DOHH2 (cell line): Measurements from ENCODE around the gene ZBTB16.

Experiments
- CTCF ChIP-seq: fragments of 200-600 bp; sonication (generic); IDR thresholded peaks from one replicate; pipeline ENCODE4 v1.5.1; 2014; ENCODE audit warnings: antibody characterized with exemption, mild to moderate bottlenecking, low read depth, low read length; ENCODE audit not compliant: poor library complexity, severe bottlenecking
- EZH2phosphoT487 ChIP-seq: fragments of 200-600 bp; sonication (generic); IDR thresholded peaks from 2 replicates; pipeline ENCODE4 v1.6.1; 2017; ENCODE audit warnings: borderline replicate concordance, mild to moderate bottlenecking, antibody characterized with exemption, low read length, moderate library complexity, mixed read lengths

GRCh38 chr11:114251815-114252337 is 192.4 kb downstream of the ZBTB16 start:
- TF ChIP-seq CTCF (peak; percentile 33), EZH2phosphoT487 (no peak)
